NCI-H1930 (cell line): Measurements from ENCODE around the gene PCDH1.

Experiments
- DNase-seq, 2 experiments: peaks; one replicate each; lab custom pipeline; 2025; lab: John Stamatoyannopoulos, UW

Gene PCDH1

GRCh38 chr5:141808857-141809256, 69.4 kb downstream of the PCDH1 start:
- no peak for DNase-seq

DNA sequence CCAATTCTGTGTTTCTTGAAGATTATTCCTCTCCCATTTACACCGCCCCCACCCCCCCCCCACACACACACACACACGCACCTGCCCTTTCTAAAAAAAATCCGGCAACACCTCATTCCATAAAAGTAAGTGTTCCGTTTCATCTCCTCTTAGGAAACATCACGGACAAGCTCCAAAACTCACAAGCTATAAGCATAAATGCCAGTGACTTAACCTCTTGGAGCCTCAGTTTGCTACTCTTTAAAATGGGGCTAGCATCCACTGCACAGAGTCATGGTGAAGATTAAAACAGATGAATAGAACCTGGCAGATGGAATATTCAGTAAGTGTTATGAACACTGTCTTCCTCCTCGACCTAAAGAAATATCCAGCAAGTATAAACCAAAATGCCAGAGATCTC, 70.5 kb downstream of the PCDH1 start:
- DNase-seq, result no peak

DNA sequence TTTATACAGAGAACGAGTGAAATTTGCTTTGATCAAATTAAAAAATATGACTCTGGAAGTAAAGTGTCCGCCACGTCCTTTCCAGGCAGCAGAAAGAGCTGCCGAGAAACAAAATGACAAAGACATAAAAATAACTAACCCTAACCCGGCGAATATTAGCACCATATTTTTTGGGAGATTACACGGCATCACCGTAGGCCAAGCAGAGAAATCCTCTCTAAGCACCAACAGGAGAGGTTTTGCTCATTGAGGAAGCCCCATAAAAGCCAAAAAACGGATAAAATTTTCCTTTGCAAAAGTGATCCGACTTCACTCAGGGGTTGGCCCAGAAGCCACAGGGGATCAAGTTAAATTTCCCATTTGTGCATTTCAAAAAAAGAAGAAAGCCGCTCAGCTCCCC, 70.9 kb downstream of the PCDH1 start:
- DNase-seq, result no peak

- no peak for DNase-seq
Observed at GRCh38 chr5:141806626-141807025, 71.6 kb downstream of the PCDH1 start.

GRCh38 chr5:141805874-141806595, 72.2 kb downstream of the PCDH1 start:
- DNase-seq, result no peak

GRCh38 chr5:141804475-141804874, 73.7 kb downstream of the PCDH1 start:
- no peak for DNase-seq
